ENCODE results near the gene NAPSA. TPM values are rescaled to one million over a fixed set of nuclear protein-coding genes. Genes with fewer than 3 reads are reported as not detected.

Gene NAPSA
- total and polyA plus RNA-seq, 9 of the 15 experiments (the other 6 are each of a cell fraction or from before 2014, with no cell fraction given), result 0.25 to 1.9 (median 0.69) TPM

DNA sequence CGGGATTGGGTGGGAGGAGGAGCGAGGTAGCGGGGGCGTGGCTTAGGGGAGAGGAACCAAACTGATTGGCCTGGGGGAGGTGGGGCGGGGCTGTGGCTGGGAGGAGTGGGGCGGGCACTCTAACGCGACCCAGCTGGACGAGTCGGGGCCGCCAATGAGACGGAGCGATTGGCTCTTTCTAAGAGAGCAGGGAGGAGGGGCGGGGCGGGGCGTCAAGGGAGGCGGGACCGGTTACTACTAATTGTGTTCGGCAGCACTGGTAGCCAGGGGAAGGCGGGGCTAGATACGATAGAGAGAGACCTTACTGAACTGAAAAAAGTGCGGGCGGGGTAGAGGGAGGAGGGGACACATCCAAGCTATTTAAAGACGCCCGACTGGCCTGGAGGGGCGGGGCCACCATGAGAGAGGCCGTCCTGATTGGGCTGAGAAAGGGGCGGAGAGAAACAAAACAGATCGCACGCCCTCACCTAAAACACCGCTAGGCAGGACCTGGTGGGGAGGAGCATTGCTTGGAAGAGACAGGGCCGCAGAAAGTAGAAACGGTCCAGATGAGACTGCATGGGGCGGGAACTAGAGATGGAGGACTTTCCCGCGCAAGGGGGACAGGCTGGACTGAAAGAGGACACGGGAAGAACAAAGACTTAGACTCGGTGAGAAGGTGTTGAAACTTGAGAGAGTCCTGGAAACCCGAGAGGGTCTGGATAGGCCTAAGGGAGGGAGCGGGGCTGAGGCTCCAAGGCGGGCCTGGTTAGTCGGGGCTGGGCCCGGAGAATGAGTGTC, 36.1 kb downstream of the NAPSA start, which contains the start of gene KCNC3 (continued):
- TF ChIP-seq, protein P1, sequence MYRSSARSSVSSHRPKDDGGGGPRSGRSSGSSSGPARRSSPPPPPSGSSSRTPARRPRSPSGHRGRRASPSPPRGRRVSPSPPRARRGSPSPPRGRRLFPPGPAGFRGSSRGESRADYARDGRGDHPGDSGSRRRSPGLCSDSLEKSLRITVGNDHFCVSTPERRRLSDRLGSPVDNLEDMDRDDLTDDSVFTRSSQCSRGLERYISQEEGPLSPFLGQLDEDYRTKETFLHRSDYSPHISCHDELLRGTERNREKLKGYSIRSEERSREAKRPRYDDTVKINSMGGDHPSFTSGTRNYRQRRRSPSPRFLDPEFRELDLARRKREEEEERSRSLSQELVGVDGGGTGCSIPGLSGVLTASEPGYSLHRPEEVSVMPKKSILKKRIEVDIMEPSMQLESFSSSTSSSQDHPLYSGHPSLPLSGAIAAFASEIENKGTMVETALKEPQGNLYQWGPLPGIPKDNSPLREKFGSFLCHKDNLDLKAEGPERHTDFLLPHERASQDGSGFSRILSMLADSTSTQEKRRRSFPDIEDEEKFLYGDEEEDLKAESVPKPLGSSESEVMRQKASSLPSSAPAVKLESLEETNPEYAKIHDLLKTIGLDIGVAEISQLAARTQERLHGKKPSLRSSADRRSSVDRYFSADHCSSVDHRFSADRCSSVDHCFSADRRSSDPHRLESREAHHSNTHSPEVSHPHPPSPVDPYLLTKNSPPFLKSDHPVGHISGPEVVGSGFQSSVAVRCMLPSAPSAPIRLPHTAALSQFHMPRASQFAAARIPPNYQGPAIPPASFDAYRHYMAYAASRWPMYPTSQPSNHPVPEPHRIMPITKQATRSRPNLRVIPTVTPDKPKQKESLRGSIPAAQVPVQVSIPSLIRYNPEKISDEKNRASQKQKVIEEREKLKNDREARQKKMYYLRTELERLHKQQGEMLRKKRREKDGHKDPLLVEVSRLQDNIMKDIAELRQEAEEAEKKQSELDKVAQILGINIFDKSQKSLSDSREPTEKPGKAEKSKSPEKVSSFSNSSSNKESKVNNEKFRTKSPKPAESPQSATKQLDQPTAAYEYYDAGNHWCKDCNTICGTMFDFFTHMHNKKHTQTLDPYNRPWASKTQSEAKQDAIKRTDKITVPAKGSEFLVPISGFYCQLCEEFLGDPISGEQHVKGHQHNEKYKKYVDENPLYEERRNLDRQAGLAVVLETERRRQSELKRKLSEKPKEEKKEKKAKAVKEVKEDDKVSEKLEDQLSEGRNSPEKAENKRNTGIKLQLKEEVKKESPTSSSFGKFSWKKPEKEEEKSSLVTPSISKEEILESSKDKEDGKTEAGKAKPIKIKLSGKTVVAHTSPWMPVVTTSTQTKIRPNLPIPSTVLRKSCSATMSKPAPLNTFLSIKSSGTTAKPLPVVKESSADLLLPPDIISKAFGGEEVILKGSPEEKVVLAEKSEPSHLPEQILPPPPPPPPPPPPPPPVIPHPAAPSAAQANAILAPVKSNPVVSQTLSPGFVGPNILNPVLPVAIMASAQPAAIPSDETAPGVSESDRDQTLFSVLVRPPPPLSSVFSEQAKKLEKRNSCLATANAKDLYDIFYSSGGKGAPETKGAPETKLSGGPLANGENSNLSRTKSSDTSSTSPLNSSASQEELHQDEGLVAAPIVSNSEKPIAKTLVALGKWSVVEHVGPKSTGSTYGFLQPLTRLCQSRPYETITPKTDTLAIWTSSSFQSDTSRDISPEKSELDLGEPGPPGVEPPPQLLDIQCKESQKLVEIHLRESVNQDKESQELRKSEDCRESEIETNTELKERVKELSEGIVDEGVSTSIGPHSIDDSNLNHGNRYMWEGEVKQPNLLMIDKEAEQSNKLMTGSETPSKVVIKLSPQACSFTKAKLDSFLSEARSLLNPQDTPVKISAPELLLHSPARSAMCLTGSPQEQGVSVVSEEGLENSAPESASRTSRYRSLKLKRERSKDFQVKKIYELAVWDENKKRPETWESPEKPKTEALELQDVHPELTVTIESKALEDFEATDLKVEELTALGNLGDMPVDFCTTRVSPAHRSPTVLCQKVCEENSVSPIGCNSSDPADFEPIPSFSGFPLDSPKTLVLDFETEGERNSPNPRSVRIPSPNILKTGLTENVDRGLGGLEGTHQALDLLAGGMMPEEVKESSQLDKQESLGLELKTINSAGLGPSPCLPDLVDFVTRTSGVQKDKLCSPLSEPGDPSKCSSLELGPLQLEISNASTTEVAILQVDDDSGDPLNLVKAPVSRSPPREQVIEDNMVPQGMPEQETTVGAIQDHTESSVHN (IDR thresholded peaks at IDR 0.05; ENCODE audit: borderline replicate concordance in 1 of 2, low read depth in 1 of 2), result no peak
- TF ChIP-seq POLR2A (conservative IDR thresholded peaks at IDR 0.05), result peak; percentile 89
- TF ChIP-seq NONO (IDR thresholded peaks at IDR 0.05; ENCODE audit: low read depth in 2 of 2, low read length in 1 of 2), result no peak
- TF ChIP-seq SRSF7 (optimal IDR thresholded peaks at IDR 0.05; ENCODE audit: low read depth, low read length), result no peak
- TF ChIP-seq HSF4 (CRISPR knock-in tag; IDR thresholded peaks at IDR 0.05; ENCODE audit: borderline replicate concordance), result no peak
- TF ChIP-seq NR4A1 (CRISPR knock-in tag; IDR thresholded peaks at IDR 0.05), result 0 out of 2 replicates have a peak, but pooled peaks have one; percentile 18
- TF ChIP-seq NR4A1 (tag; IDR thresholded peaks at IDR 0.05), result no peak
- TF ChIP-seq, protein P2, sequence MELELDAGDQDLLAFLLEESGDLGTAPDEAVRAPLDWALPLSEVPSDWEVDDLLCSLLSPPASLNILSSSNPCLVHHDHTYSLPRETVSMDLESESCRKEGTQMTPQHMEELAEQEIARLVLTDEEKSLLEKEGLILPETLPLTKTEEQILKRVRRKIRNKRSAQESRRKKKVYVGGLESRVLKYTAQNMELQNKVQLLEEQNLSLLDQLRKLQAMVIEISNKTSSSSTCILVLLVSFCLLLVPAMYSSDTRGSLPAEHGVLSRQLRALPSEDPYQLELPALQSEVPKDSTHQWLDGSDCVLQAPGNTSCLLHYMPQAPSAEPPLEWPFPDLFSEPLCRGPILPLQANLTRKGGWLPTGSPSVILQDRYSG (tag; conservative IDR thresholded peaks at IDR 0.05; ENCODE audit: low read depth), result no peak
- TF ChIP-seq PTBP1 (IDR thresholded peaks at IDR 0.05; ENCODE audit: low read depth, low read length), result no peak
- TF ChIP-seq ZNF274 (IDR thresholded peaks at IDR 0.05; ENCODE audit: borderline replicate concordance, low read depth, low read length), result no peak
- TF ChIP-seq, protein P3, sequence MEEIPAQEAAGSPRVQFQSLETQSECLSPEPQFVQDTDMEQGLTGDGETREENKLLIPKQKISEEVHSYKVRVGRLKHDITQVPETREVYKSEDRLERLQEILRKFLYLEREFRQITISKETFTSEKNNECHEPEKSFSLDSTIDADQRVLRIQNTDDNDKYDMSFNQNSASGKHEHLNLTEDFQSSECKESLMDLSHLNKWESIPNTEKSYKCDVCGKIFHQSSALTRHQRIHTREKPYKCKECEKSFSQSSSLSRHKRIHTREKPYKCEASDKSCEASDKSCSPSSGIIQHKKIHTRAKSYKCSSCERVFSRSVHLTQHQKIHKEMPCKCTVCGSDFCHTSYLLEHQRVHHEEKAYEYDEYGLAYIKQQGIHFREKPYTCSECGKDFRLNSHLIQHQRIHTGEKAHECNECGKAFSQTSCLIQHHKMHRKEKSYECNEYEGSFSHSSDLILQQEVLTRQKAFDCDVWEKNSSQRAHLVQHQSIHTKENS (CRISPR knock-in tag; IDR thresholded peaks at IDR 0.05), result no peak
- no peak for TF ChIP-seq LARP7 (IDR thresholded peaks at IDR 0.05)
- TF ChIP-seq SNIP1 (IDR thresholded peaks at IDR 0.05; ENCODE audit: low read depth), result no peak
- peak; percentile 81 for TF ChIP-seq SP1 (CRISPR knock-in tag; IDR thresholded peaks at IDR 0.05)
- no peak for TF ChIP-seq POLR3G (IDR thresholded peaks at IDR 0.05; ENCODE audit: extremely low read depth, insufficient read length, insufficient replicate concordance)
- TF ChIP-seq ETV1 (tag; conservative IDR thresholded peaks at IDR 0.05; ENCODE audit: low read depth), result no peak

All from K562 (cell line).